Stimulated activated CD4-positive, alpha-beta T cell treated with anti-CD3 and anti-CD28 coated beads, TNF-alpha, amount 100 ng/mL, for 24 hours (primary cell): ENCODE measurements around the gene MS4A6E.

Experiments used
- DNase-seq, 3 experiments: peaks; one replicate each; pipeline ENCODE4 v3.0.0-alpha.2; 2020; ENCODE audit warnings: low read depth in 3 of 3

MS4A6E gene

DNA sequence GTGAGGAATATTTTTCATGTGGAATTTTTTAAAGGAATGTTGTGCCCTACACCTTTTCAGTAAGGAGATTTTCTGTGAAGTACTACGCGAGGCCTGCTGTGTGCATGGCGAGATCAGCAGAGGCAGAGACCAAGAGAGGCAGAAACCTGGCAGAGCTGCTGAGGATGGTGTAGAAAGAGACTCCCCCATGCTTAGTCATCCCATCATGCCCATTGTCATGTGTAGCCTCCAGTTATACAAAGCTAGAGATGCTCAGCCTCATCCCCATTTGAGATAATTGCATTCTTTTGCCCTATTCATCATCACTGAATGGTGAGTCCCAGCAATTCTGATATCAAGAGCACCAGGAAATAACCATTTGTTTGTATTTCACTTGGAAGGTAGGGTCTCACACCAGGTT, 48.3 kb downstream of the MS4A6E start:
- DNase-seq, result no peak

DNA sequence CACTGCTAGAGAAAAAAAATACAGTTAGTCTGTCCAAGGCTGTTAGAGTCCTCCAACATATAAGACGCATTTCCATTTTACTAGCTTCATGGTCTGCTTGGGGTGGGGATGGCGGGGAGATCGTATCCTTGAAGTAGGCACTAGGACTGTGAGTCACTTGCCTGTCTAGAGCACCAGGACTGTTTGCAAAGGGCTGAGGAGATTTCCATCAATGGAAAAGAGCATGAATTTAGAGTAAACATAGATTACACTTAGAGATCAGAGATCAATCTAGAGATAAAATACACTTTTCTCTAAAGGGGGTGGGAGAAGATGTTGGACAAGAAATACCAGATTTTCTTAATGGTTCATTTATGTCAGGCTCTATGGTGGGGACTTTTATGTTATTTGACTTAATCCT, 49.5 kb downstream of the MS4A6E start:
- no peak for DNase-seq

DNA sequence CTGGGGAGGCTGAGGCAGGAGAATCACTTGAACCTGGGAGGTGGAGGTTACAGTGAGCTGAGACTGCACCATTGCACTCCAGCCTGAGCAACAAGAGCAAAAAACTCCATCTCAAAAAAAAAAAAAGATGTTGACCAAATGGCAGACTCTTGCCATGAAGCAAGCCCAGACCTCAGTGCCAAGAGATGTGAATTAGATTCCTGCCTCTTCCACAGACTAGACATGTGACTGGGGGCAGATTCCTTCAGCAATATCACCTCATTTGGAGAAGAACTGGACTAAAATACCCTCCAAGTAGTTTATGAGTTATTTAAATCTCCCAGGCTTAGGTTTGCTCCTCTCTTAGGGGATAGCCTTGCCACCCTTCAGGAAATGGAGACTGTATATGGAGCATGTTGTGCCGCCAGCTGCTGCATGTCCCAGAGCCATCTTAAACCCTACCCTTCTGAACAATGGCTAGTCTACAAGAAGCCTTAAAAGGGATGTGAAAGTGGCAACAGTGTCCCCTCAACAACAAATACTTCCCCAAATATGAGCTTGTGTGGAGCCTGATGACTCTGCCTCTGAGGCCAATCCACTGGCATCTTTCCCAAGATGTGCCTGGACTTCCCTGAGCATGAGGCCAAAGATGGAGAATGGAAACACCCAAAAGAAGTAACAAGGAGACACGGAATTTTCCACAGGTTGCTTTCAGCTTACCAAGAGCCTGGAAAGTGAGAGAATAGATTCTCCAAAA, 50.5 kb downstream of the MS4A6E start:
- DNase-seq, result no peak

GRCh38 chr11:60378354-60378753, 51.3 kb downstream of the MS4A6E start, which contains the start of gene MS4A7:
Gene MS4A7 (plus strand): TSS chr11:60378532. CDS start chr11:60383142, 4,610 bp downstream.
- no peak for DNase-seq

GRCh38 chr11:60389279-60389910, 62.3 kb downstream of the MS4A6E start:
- DNase-seq, result no peak

DNA sequence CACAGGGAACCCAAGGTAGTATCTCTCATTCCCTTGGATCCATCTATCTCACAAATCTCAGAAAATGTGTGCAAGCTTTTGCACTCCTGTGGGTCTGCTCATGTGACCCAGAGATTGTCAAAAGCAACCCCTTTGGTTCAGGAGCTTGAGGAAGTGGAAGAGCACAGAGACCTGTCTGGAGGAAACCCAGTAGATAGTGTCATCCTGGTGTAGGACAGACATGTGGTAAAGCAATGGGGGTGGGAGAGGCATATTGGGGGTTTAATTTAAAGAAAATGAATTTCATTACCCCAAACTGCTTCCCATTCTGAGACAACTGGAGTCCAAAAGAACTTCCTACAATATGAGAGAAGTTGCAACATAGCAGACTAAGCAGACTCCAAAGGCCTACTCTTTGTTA, 63.4 kb downstream of the MS4A6E start:
- DNase-seq, result no peak
